Neural progenitor cell (in vitro differentiated cells): ENCODE measurements around the gene CFAP206. TPM values are rescaled to one million over a fixed set of nuclear protein-coding genes. Genes with fewer than 3 reads are reported as not detected.
A peak's percentile ranks its signal among the peaks of the same experiment; 100 is the strongest.

Source experiments
- DNase-seq: peaks from one replicate; pipeline ENCODE4 v3.0.0-alpha.2; 2016; ENCODE audit warnings: low spot score
- H2AFZ ChIP-seq: fragments of 200-600 bp; sonication (generic); replicated peaks from 2 replicates; pipeline ENCODE4 v1.6.1; 2016; ENCODE audit warnings: antibody characterized with exemption
- H3F3A ChIP-seq: fragments of 200-600 bp; sonication (generic); 2 replicates; pipeline ENCODE4 v1.6.1; 2016; ENCODE audit warnings: antibody characterized with exemption, low read depth
- H3K27ac ChIP-seq: fragments of 200-600 bp; sonication (generic); 2 replicates; pipeline ENCODE4 v1.5.1; 2016; ENCODE audit warnings: mild to moderate bottlenecking
- H3K27me3 ChIP-seq: fragments of 200-600 bp; sonication (generic); 2 replicates; pipeline ENCODE4 v1.6.1; 2016; ENCODE audit warnings: mild to moderate bottlenecking, moderate library complexity
- H3K36me3 ChIP-seq: fragments of 200-600 bp; sonication (generic); 2 replicates; pipeline ENCODE4 v1.5.1; 2016
- H3K4me1 ChIP-seq: fragments of 200-600 bp; sonication (generic); 2 replicates; pipeline ENCODE4 v1.6.1; 2016; ENCODE audit warnings: mixed run types
- H3K4me2 ChIP-seq: fragments of 200-600 bp; sonication (generic); 2 replicates; pipeline ENCODE4 v1.6.1; 2016
- H3K4me3 ChIP-seq: fragments of 200-600 bp; sonication (generic); 2 replicates; pipeline ENCODE4 v1.5.1; 2016
- H3K79me2 ChIP-seq: fragments of 200-600 bp; sonication (generic); 2 replicates; pipeline ENCODE4 v1.6.1; 2016; ENCODE audit warnings: low read depth
- H3K9ac ChIP-seq: fragments of 200-600 bp; sonication (generic); 2 replicates; pipeline ENCODE4 v1.6.1; 2016
- H3K9me3 ChIP-seq: fragments of 200-600 bp; sonication (generic); 2 replicates; pipeline ENCODE4 v1.5.1; 2016; ENCODE audit warnings: low read depth
- H4K20me1 ChIP-seq: fragments of 200-600 bp; sonication (generic); 2 replicates; pipeline ENCODE4 v1.6.1; 2016; ENCODE audit warnings: low read depth
- H3K27ac Mint-ChIP-seq: 3 replicates; pipeline ENCODE4 v1.8.0; 2021; ENCODE audit warnings: mixed read lengths
- H3K27me3 Mint-ChIP-seq: 2 replicates; pipeline ENCODE4 v1.8.0; 2022; ENCODE audit warnings: low read depth, mild to moderate bottlenecking, inconsistent platforms, moderate library complexity, mixed read lengths; ENCODE audit not compliant: insufficient read depth
- H3K36me3 Mint-ChIP-seq: 3 replicates; pipeline ENCODE4 v1.8.0; 2021; ENCODE audit warnings: mixed read lengths
- H3K4me1 Mint-ChIP-seq: 3 replicates; pipeline ENCODE4 v1.8.0; 2021; ENCODE audit warnings: mixed read lengths
- H3K4me3 Mint-ChIP-seq: 3 replicates; pipeline ENCODE4 v1.8.0; 2021; ENCODE audit warnings: mild to moderate bottlenecking, moderate library complexity, mixed read lengths
- H3K9me3 Mint-ChIP-seq: 3 replicates; pipeline ENCODE4 v1.8.0; 2020; ENCODE audit warnings: mixed read lengths
- CTCF ChIP-seq: fragments of 200-600 bp; sonication (generic); IDR thresholded peaks from 2 replicates; pipeline ENCODE4 v1.5.1; 2017; ENCODE audit warnings: antibody characterized with exemption, mild to moderate bottlenecking
- EZH2 ChIP-seq: fragments of 200-600 bp; sonication (generic); IDR thresholded peaks from 2 replicates; pipeline ENCODE4 v1.6.1; 2017; ENCODE audit warnings: antibody characterized with exemption, mild to moderate bottlenecking, moderate library complexity
- EZH2phosphoT487 ChIP-seq: fragments of 200-600 bp; sonication (generic); IDR thresholded peaks from 2 replicates; pipeline ENCODE4 v1.6.1; 2017; ENCODE audit warnings: antibody characterized with exemption
- total RNA-seq: library from RNA; depleted of rRNA; stranded (reverse); fragments of >200 nt; gene quantifications from 2 replicates; pipeline ENCODE4 v1.2.3, GENCODE V29; 2015; ENCODE audit warnings: low replicate concordance

The CFAP206 gene
- total RNA-seq, 1 donor from 2014 or later, result 0.52 TPM

- TF ChIP-seq EZH2 (no peak), CTCF (no peak), EZH2phosphoT487 (no peak)
- no peak overlapping the region for H3K4me2 ChIP-seq
- no peak overlapping the region for H3K4me3 Mint-ChIP-seq
- no peaks in the 10 kb centered on the region for H3K79me2 ChIP-seq
- H4K20me1 ChIP-seq, result no peaks in the 10 kb centered on the region
- no peak overlapping the region for H3K9ac ChIP-seq
- no peaks in the 10 kb centered on the region for H3K4me1 ChIP-seq
- no peak overlapping the region for H3K27ac ChIP-seq
- DNase-seq, result no peak
- H3K9me3 Mint-ChIP-seq, result no peaks in the 10 kb centered on the region
- no peaks in the 10 kb centered on the region for H3K9me3 ChIP-seq
- H3K4me1 Mint-ChIP-seq, result no peaks in the 10 kb centered on the region
- H3K4me3 ChIP-seq, result no peak overlapping the region
- H3K27me3 Mint-ChIP-seq, result no peaks in the 10 kb centered on the region
- H3K36me3 Mint-ChIP-seq, result peaks cover 10% of the 10 kb centered on the region
- H3K27me3 ChIP-seq, result no peaks in the 10 kb centered on the region
- H3K27ac Mint-ChIP-seq, result peak overlapping the region; percentile 46
- H2AFZ ChIP-seq, result no peak overlapping the region
- H3F3A ChIP-seq, result no peaks in the 10 kb centered on the region
- no peaks in the 10 kb centered on the region for H3K36me3 ChIP-seq
Measured at GRCh38 chr6:87494761-87495422, 87.1 kb downstream of the CFAP206 start.

- no peak for TF ChIP-seq EZH2phosphoT487
Measured at GRCh38 chr6:87498048-87498447, 90.3 kb downstream of the CFAP206 start.

GRCh38 chr6:87501809-87502572, 94.2 kb downstream of the CFAP206 start:
- H3K4me3 ChIP-seq, result no peak overlapping the region
- Mint-ChIP-seq H3K9me3 (no peaks in the 10 kb centered on the region), H3K4me3 (no peak overlapping the region), H3K27me3 (no peaks in the 10 kb centered on the region), H3K27ac (no peak overlapping the region), H3K36me3 (peaks cover 9% of the 10 kb centered on the region), H3K4me1 (no peaks in the 10 kb centered on the region)
- H3K4me2 ChIP-seq, result no peak overlapping the region
- no peaks in the 10 kb centered on the region for H3K36me3 ChIP-seq
- no peak overlapping the region for H2AFZ ChIP-seq
- H3K4me1 ChIP-seq, result no peaks in the 10 kb centered on the region
- no peaks in the 10 kb centered on the region for H3K27me3 ChIP-seq
- no peak for DNase-seq
- no peaks in the 10 kb centered on the region for H3K79me2 ChIP-seq
- no peaks in the 10 kb centered on the region for H4K20me1 ChIP-seq
- H3F3A ChIP-seq, result no peaks in the 10 kb centered on the region
- TF ChIP-seq CTCF (no peak), EZH2 (no peak), EZH2phosphoT487 (no peak)
- no peak overlapping the region for H3K27ac ChIP-seq
- H3K9me3 ChIP-seq, result no peaks in the 10 kb centered on the region
- H3K9ac ChIP-seq, result no peak overlapping the region

More at GRCh38 chr6:87498048-87498447, 90.3 kb downstream of the CFAP206 start:
- Histone ChIP-seq H3K27ac (no peak overlapping the region), H4K20me1 (no peaks in the 10 kb centered on the region), H3K79me2 (no peaks in the 10 kb centered on the region), H3K4me3 (no peak overlapping the region), H2AFZ (no peak overlapping the region), H3K4me2 (no peak overlapping the region), H3F3A (no peaks in the 10 kb centered on the region), H3K27me3 (no peaks in the 10 kb centered on the region), H3K36me3 (no peaks in the 10 kb centered on the region), H3K9me3 (no peaks in the 10 kb centered on the region), H3K4me1 (no peaks in the 10 kb centered on the region), H3K9ac (no peak overlapping the region)
- Mint-ChIP-seq H3K4me3 (no peak overlapping the region), H3K36me3 (peaks cover 6% of the 10 kb centered on the region), H3K27ac (no peak overlapping the region), H3K9me3 (no peaks in the 10 kb centered on the region), H3K4me1 (no peaks in the 10 kb centered on the region), H3K27me3 (no peaks in the 10 kb centered on the region)
- no peak for DNase-seq

- no peak for DNase-seq
- TF ChIP-seq EZH2 (no peak), CTCF (no peak), EZH2phosphoT487 (no peak)
- no peaks in the 10 kb centered on the region for H3K36me3 ChIP-seq
Measured at GRCh38 chr6:87504441-87504840, 96.7 kb downstream of the CFAP206 start.

More at GRCh38 chr6:87504441-87504840, 96.7 kb downstream of the CFAP206 start:
- Histone ChIP-seq H3K79me2 (no peaks in the 10 kb centered on the region), H3K4me1 (no peaks in the 10 kb centered on the region), H3K27me3 (no peaks in the 10 kb centered on the region), H3K4me3 (no peak overlapping the region), H4K20me1 (no peaks in the 10 kb centered on the region), H3K9me3 (no peaks in the 10 kb centered on the region), H3K4me2 (no peak overlapping the region), H3F3A (no peaks in the 10 kb centered on the region), H3K27ac (no peak overlapping the region), H3K9ac (no peak overlapping the region), H2AFZ (no peak overlapping the region)
- Mint-ChIP-seq H3K27me3 (no peaks in the 10 kb centered on the region), H3K36me3 (peaks cover 9% of the 10 kb centered on the region), H3K4me1 (no peaks in the 10 kb centered on the region), H3K27ac (no peak overlapping the region), H3K9me3 (no peaks in the 10 kb centered on the region), H3K4me3 (no peak overlapping the region)
